HCT116 (cell line): ENCODE results near the gene BCKDHB. TPM values are rescaled to one million over a fixed set of nuclear protein-coding genes. Genes with fewer than 3 reads are reported as not detected.

Experiments
- ATAC-seq: fragments of 200-7000 bp; cut with Tn5 transposase; 2 replicates; pipeline ENCODE4 v1.9.1; 2020; ENCODE audit warnings: mild to moderate bottlenecking, moderate library complexity
- BruUV-seq: library from RNA; stranded (reverse); fragments of 400-500 nt; replicated peaks from 2 replicates; lab custom pipeline; 2021; lab: Mats Ljungman, UMichigan
- CTCF ChIA-PET: fragments of 300-600 bp; sonication (Branson Sonifier 250); formaldehyde crosslinking; loops from one replicate; lab custom pipeline; 2021; ENCODE audit warnings: antibody characterized with exemption; lab: Charles Lee
- POLR2A ChIA-PET: fragments of 300-600, 350-600 bp; sonication (Branson Sonifier 250); formaldehyde crosslinking; loops from one replicate; lab custom pipeline; 2021; ENCODE audit warnings: antibody characterized with exemption; lab: Charles Lee
- RAD21 ChIA-PET, 2 experiments: fragments of 300-600 bp; sonication (Branson Sonifier 250); formaldehyde crosslinking; loops; one replicate each; lab custom pipeline; 2023; ENCODE audit warnings: low total read pairs in 2 of 2; ENCODE audit not compliant: uncharacterized antibody in 2 of 2, unreplicated experiment in 2 of 2, low non-redundant PET in 1 of 2; lab: Charles Lee
- DNase-seq: peaks from one replicate; pipeline ENCODE4 v3.0.0-alpha.2; 2010; ENCODE audit warnings: low read depth, low spot score
- H2AFZ ChIP-seq: fragments of 200-600 bp; shearing (Covaris generic), sonication (generic); 2 replicates; pipeline ENCODE4 v1.6.1; 2017; ENCODE audit warnings: low read depth, mixed run types, mixed read lengths, antibody characterized with exemption, low read length; ENCODE audit not compliant: poor library complexity, severe bottlenecking
- H3K27ac ChIP-seq: 2 replicates; pipeline ENCODE4 v1.5.1; 2012; ENCODE audit warnings: low read depth, low read length
- H3K27me3 ChIP-seq: fragments of 200-600 bp; sonication (generic); 2 replicates; pipeline ENCODE4 v1.6.1; 2016; ENCODE audit warnings: mixed run types, low read length, mixed read lengths; ENCODE audit not compliant: insufficient read depth
- H3K36me3 ChIP-seq, 2 experiments: fragments of 200-500 bp in 1 of 2; fragments of 200-600 bp in 1 of 2; sonication (Bioruptor generic) in 1 of 2; sonication (generic) in 1 of 2; 2 replicates each; pipeline versions ENCODE4 v1.5.1 to v1.6.1; 2014 to 2016; ENCODE audit warnings: low read length in 2 of 2, inconsistent platforms in 1 of 2, mixed read lengths in 1 of 2, mixed run types in 1 of 2; ENCODE audit not compliant: insufficient read depth in 2 of 2, control insufficient read depth in 1 of 2
- H3K4me1 ChIP-seq, 2 experiments: fragments of 200-600 bp in 1 of 2; sonication (generic) in 1 of 2; 2 replicates each; pipeline versions ENCODE4 v1.5.1 to v1.6.1; 2012 to 2017; ENCODE audit warnings: low read length in 2 of 2, inconsistent platforms in 1 of 2, mild to moderate bottlenecking in 1 of 2, mixed read lengths in 1 of 2, mixed run types in 1 of 2, moderate library complexity in 1 of 2; ENCODE audit not compliant: insufficient read depth in 2 of 2, control insufficient read depth in 1 of 2
- H3K4me2 ChIP-seq: fragments of 200-600 bp; sonication (generic); 2 replicates; pipeline ENCODE4 v1.6.1; 2017; ENCODE audit warnings: mixed run types, low read length, mixed read lengths
- H3K4me3 ChIP-seq, 2 experiments: fragments of 200-600 bp in 1 of 2; sonication (generic) in 1 of 2; replicated peaks in 1 of 2; 2 replicates each; pipeline ENCODE4 v1.5.1; 2011 to 2016; ENCODE audit warnings: low read length in 2 of 2, control low read depth in 1 of 2, low read depth in 1 of 2, mild to moderate bottlenecking in 1 of 2, mixed read lengths in 1 of 2, mixed run types in 1 of 2
- H3K79me2 ChIP-seq: fragments of 200-600 bp; sonication (generic); 2 replicates; pipeline ENCODE4 v1.6.1; 2017; ENCODE audit warnings: mild to moderate bottlenecking, mixed run types, low read length, moderate library complexity, mixed read lengths; ENCODE audit not compliant: insufficient read depth
- H3K9ac ChIP-seq: fragments of 200-600 bp; sonication (generic); 2 replicates; pipeline ENCODE4 v1.6.1; 2016; ENCODE audit warnings: low read length, mixed read lengths
- H3K9me2 ChIP-seq: fragments of 200-600 bp; sonication (generic), shearing (Covaris generic); 2 replicates; pipeline ENCODE4 v1.6.1; 2017; ENCODE audit warnings: mixed run types, mild to moderate bottlenecking, moderate library complexity; ENCODE audit not compliant: insufficient read depth
- H3K9me3 ChIP-seq, 2 experiments: fragments of 200-500 bp in 1 of 2; fragments of 200-600 bp in 1 of 2; sonication (Bioruptor generic) in 1 of 2; sonication (generic) in 1 of 2; 2 replicates each; pipeline ENCODE4 v1.6.1; 2014 to 2017; ENCODE audit warnings: low read length in 2 of 2, mixed read lengths in 2 of 2, inconsistent platforms in 1 of 2, low read depth in 1 of 2, mild to moderate bottlenecking in 1 of 2, mixed run types in 1 of 2, moderate library complexity in 1 of 2; ENCODE audit not compliant: control insufficient read depth in 1 of 2, insufficient read depth in 1 of 2
- H4K20me1 ChIP-seq: fragments of 200-600 bp; sonication (generic), shearing (Covaris generic); 2 replicates; pipeline ENCODE4 v1.6.1; 2017; ENCODE audit warnings: mixed run types, mild to moderate bottlenecking, moderate library complexity; ENCODE audit not compliant: insufficient read depth
- CBX3 ChIP-seq: IDR thresholded peaks from 2 replicates; pipeline ENCODE4 v1.6.1; 2012; ENCODE audit warnings: low read depth
- EZH2phosphoT487 ChIP-seq: fragments of 200-600 bp; IDR thresholded peaks from 2 replicates; pipeline ENCODE4 v1.6.1; 2018; ENCODE audit warnings: antibody characterized with exemption, borderline replicate concordance
- FOSL1 ChIP-seq: IDR thresholded peaks from 2 replicates; pipeline ENCODE4 v1.6.1; 2012; ENCODE audit warnings: low read depth
- JUND ChIP-seq: IDR thresholded peaks from 2 replicates; pipeline ENCODE4 v1.6.1; 2012
- RAD21 ChIP-seq: IDR thresholded peaks from 2 replicates; pipeline ENCODE4 v1.6.1; 2012; ENCODE audit warnings: low read depth, mild to moderate bottlenecking
- SIN3A ChIP-seq: IDR thresholded peaks from 2 replicates; pipeline ENCODE4 v1.6.1; 2012; ENCODE audit warnings: low read depth
- SRF ChIP-seq: IDR thresholded peaks from 2 replicates; pipeline ENCODE4 v1.6.1; 2012; ENCODE audit warnings: low read depth
- YY1 ChIP-seq: IDR thresholded peaks from 2 replicates; pipeline ENCODE4 v1.6.1; 2011; ENCODE audit warnings: low read length, low read depth, moderate library complexity, mild to moderate bottlenecking; ENCODE audit not compliant: insufficient replicate concordance; ENCODE audit errors: extremely low read depth
- ZFX ChIP-seq: fragments of 450-650 bp; IDR thresholded peaks from 2 replicates; pipeline ENCODE4 v1.6.1; 2017
- ZNF274 ChIP-seq: fragments of 200-500 bp; sonication (Bioruptor generic); IDR thresholded peaks from 2 replicates; pipeline ENCODE4 v1.6.1; 2014; ENCODE audit warnings: mild to moderate bottlenecking, low read depth, low read length, inconsistent platforms
- intact Hi-C: fragments of 100-400 bp; cut with micrococcal nuclease; formaldehyde crosslinking; loops from 2 replicates; pipeline ENCODE4 v1.10.0; 2022
- total RNA-seq: library from RNA; stranded (reverse); gene quantifications from one replicate; pipeline ENCODE4 v1.2.1, GENCODE V29; 2021; ENCODE audit not compliant: unreplicated experiment
- TF ChIP-seq, protein P1 (sequence below): IDR thresholded peaks from 2 replicates; pipeline ENCODE4 v1.6.1; 2012; ENCODE audit warnings: low read depth
- TF ChIP-seq, protein P2 (sequence below): IDR thresholded peaks from 2 replicates; pipeline ENCODE4 v1.6.1; 2012
- TF ChIP-seq, protein P3 (sequence below): IDR thresholded peaks from 2 replicates; pipeline ENCODE4 v1.6.1; 2012
- TF ChIP-seq, protein P4 (sequence below), 3 experiments: fragments of 200-600 bp in 1 of 3; sonication (generic) in 1 of 3; IDR thresholded peaks in 2 of 3; conservative IDR thresholded peaks in 1 of 3; 2 replicates each; pipeline ENCODE4 v1.5.1; 2012 to 2017; ENCODE audit warnings: low read depth in 2 of 3, low read length in 2 of 3, antibody characterized with exemption in 1 of 3, borderline replicate concordance in 1 of 3, control low read depth in 1 of 3, mild to moderate bottlenecking in 1 of 3, mixed read lengths in 1 of 3, mixed run types in 1 of 3, moderate library complexity in 1 of 3; ENCODE audit not compliant: insufficient read depth in 1 of 3

The BCKDHB gene
- total RNA-seq, 1 experiment from 2014 or later = 11.2 TPM

DNA sequence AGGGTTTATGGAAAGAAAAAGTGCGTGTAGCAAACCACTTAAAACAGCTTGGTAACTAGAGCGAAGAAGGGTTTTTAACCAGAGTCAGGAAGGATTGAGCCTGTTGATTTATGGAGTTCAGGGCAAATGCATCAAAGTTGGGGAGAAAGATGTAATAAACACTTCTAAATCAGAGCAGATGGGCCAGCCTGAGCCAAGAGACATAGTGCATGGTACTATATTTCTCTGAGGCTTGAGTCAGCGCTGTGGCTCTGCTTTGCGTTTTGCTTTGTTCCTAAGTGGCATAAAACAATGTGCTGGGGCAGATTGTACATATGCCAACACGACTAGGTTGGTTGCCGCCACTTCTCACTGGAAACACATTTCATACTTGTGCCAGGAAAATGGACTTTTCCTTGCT lies 111.3 kb downstream of the BCKDHB start (continued):
- TF ChIP-seq, protein P1, sequence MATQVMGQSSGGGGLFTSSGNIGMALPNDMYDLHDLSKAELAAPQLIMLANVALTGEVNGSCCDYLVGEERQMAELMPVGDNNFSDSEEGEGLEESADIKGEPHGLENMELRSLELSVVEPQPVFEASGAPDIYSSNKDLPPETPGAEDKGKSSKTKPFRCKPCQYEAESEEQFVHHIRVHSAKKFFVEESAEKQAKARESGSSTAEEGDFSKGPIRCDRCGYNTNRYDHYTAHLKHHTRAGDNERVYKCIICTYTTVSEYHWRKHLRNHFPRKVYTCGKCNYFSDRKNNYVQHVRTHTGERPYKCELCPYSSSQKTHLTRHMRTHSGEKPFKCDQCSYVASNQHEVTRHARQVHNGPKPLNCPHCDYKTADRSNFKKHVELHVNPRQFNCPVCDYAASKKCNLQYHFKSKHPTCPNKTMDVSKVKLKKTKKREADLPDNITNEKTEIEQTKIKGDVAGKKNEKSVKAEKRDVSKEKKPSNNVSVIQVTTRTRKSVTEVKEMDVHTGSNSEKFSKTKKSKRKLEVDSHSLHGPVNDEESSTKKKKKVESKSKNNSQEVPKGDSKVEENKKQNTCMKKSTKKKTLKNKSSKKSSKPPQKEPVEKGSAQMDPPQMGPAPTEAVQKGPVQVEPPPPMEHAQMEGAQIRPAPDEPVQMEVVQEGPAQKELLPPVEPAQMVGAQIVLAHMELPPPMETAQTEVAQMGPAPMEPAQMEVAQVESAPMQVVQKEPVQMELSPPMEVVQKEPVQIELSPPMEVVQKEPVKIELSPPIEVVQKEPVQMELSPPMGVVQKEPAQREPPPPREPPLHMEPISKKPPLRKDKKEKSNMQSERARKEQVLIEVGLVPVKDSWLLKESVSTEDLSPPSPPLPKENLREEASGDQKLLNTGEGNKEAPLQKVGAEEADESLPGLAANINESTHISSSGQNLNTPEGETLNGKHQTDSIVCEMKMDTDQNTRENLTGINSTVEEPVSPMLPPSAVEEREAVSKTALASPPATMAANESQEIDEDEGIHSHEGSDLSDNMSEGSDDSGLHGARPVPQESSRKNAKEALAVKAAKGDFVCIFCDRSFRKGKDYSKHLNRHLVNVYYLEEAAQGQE = no peak
- TF ChIP-seq ZNF274 (no peak), SIN3A (no peak), ZFX (no peak), YY1 (no peak), JUND (no peak)
- TF ChIP-seq, protein P2, sequence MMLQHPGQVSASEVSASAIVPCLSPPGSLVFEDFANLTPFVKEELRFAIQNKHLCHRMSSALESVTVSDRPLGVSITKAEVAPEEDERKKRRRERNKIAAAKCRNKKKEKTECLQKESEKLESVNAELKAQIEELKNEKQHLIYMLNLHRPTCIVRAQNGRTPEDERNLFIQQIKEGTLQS = no peak
- TF ChIP-seq, all 23 proteins: peak for 0

DNA sequence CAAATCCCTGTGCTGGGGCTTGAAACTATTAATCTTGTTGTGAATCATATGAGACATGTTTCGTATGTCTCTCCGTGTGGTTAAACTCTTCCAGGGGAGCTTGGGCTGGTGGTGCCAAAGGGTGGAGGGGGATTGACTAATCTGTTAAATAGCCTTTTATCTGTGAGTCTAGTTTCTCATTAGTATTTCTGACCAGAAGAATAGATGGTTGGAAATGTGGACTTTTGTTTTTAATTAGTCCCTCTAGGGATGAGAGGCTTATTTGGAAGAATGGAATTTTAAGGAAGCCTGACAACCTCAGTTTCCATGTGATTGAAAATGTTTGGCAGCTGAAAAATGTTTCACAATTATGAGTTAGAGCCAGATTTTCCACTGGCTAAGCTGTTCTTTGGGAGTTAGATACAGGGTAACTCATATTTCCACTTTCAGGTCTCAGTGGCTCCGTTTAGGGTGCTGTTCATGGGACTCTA lies 117.3 kb downstream of the BCKDHB start:
- BruUV-seq = no TSS peak
- ChIA-PET POLR2A (no interaction called here), CTCF (interaction anchor here (1.7 kb wide), 1 partner anchor 9 kb away, joined by 5 read pairs; no protein-coding TSS in a partner anchor), RAD21 (no interaction called here)
- Histone ChIP-seq H2AFZ (no peak overlapping the region), H4K20me1 (no peaks in the 10 kb centered on the region), H3K9ac (no peak overlapping the region), H3K36me3 (no peaks in the 10 kb centered on the region), H3K4me3 (no peak overlapping the region), H3K9me2 (no peaks in the 10 kb centered on the region), H3K4me1 (no peaks in the 10 kb centered on the region), H3K27me3 (no peaks in the 10 kb centered on the region), H3K27ac (no peak overlapping the region), H3K4me2 (no peak overlapping the region), H3K9me3 (no peaks in the 10 kb centered on the region), H3K79me2 (no peaks in the 10 kb centered on the region)
- TF ChIP-seq RAD21 (no peak), FOSL1 (no peak), EZH2phosphoT487 (no peak), CBX3 (no peak), SRF (no peak)
- TF ChIP-seq, protein P3, sequence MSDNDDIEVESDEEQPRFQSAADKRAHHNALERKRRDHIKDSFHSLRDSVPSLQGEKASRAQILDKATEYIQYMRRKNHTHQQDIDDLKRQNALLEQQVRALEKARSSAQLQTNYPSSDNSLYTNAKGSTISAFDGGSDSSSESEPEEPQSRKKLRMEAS = no peak
- TF ChIP-seq, protein P4, sequence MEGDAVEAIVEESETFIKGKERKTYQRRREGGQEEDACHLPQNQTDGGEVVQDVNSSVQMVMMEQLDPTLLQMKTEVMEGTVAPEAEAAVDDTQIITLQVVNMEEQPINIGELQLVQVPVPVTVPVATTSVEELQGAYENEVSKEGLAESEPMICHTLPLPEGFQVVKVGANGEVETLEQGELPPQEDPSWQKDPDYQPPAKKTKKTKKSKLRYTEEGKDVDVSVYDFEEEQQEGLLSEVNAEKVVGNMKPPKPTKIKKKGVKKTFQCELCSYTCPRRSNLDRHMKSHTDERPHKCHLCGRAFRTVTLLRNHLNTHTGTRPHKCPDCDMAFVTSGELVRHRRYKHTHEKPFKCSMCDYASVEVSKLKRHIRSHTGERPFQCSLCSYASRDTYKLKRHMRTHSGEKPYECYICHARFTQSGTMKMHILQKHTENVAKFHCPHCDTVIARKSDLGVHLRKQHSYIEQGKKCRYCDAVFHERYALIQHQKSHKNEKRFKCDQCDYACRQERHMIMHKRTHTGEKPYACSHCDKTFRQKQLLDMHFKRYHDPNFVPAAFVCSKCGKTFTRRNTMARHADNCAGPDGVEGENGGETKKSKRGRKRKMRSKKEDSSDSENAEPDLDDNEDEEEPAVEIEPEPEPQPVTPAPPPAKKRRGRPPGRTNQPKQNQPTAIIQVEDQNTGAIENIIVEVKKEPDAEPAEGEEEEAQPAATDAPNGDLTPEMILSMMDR (IDR thresholded peaks at IDR 0.05 in 2 of 3, conservative IDR thresholded peaks at IDR 0.05 in 1 of 3; ENCODE audit: borderline replicate concordance in 1 of 3, insufficient read depth in 1 of 3, low read depth in 2 of 3, low read length in 2 of 3) = no peak
- ATAC-seq = no peak
- DNase-seq = no peak
- intact Hi-C loops = no loop called here
